Measurements from ENCODE around the gene PPARG. TPM values are rescaled to one million over a fixed set of nuclear protein-coding genes. Genes with fewer than 3 reads are reported as not detected.

Gene PPARG
- total and polyA plus RNA-seq, 2 of the 13 experiments (the other 11 are each of a cell fraction or from before 2014, with no cell fraction given) = 13.9 to 58.3 TPM

DNA sequence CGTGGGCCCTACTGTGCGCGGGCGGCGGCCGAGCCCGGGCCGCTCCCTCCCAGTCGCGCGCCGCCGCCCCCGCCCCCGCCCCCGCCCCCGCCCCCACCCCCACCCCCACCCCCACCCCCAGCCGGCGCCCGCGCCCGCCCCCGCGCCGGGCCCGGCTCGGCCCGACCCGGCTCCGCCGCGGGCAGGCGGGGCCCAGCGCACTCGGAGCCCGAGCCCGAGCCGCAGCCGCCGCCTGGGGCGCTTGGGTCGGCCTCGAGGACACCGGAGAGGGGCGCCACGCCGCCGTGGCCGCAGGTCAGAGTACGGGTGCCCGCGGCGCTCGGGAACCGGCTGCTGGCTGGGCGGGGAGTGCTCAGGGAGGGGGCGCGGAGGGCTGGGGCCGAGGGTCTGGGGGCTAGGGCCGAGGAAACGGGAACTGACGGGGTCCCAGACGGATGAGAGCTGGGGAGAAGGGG is 1.1 kb upstream of the PPARG start (continued):
- TF ChIP-seq PRMT3 (CRISPR knock-in tag; IDR thresholded peaks at IDR 0.05; ENCODE audit: borderline replicate concordance, low read depth) (0 out of 2 replicates have a peak, but pooled peaks have one; percentile 39), KLF12 (CRISPR knock-in tag; IDR thresholded peaks at IDR 0.05; ENCODE audit: borderline replicate concordance) (0 out of 2 replicates have a peak, but pooled peaks have one; percentile 34), ATF7 (IDR thresholded peaks at IDR 0.05) (no peak), ATF7 (CRISPR knock-in tag; IDR thresholded peaks at IDR 0.05) (no peak), POLR2A (IDR thresholded peaks at IDR 0.05; ENCODE audit: insufficient read depth in 1 of 2, low read depth in 2 of 2, low read length in 2 of 2) (peak in 1 of 2 experiments; percentile 30; a peak in 2 of 4 replicates), HES4 (CRISPR knock-in tag; IDR thresholded peaks at IDR 0.05; ENCODE audit: borderline replicate concordance) (no peak), SMARCE1 (IDR thresholded peaks at IDR 0.05; ENCODE audit: borderline replicate concordance) (no peak), KLF16 (CRISPR knock-in tag; IDR thresholded peaks at IDR 0.05) (no peak), ZBTB1 (CRISPR knock-in tag; IDR thresholded peaks at IDR 0.05; ENCODE audit: borderline replicate concordance) (no peak), CBFB (CRISPR knock-in tag; IDR thresholded peaks at IDR 0.05) (no peak)
- TF ChIP-seq, protein P1, sequence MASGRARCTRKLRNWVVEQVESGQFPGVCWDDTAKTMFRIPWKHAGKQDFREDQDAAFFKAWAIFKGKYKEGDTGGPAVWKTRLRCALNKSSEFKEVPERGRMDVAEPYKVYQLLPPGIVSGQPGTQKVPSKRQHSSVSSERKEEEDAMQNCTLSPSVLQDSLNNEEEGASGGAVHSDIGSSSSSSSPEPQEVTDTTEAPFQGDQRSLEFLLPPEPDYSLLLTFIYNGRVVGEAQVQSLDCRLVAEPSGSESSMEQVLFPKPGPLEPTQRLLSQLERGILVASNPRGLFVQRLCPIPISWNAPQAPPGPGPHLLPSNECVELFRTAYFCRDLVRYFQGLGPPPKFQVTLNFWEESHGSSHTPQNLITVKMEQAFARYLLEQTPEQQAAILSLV (CRISPR knock-in tag; IDR thresholded peaks at IDR 0.05; ENCODE audit: borderline replicate concordance) = peak; percentile 2; the same call in 1 of the 2 replicates
- TF ChIP-seq, protein P2, sequence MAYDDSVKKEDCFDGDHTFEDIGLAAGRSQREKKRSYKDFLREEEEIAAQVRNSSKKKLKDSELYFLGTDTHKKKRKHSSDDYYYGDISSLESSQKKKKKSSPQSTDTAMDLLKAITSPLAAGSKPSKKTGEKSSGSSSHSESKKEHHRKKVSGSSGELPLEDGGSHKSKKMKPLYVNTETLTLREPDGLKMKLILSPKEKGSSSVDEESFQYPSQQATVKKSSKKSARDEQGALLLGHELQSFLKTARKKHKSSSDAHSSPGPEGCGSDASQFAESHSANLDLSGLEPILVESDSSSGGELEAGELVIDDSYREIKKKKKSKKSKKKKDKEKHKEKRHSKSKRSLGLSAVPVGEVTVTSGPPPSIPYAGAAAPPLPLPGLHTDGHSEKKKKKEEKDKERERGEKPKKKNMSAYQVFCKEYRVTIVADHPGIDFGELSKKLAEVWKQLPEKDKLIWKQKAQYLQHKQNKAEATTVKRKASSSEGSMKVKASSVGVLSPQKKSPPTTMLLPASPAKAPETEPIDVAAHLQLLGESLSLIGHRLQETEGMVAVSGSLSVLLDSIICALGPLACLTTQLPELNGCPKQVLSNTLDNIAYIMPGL (CRISPR knock-in tag; IDR thresholded peaks at IDR 0.05; ENCODE audit: borderline replicate concordance in 1 of 2, low read depth in 1 of 2) = peak in 1 of 2 experiments; percentile 3; a peak in 1 of 4 replicates
- TF ChIP-seq, protein P3, sequence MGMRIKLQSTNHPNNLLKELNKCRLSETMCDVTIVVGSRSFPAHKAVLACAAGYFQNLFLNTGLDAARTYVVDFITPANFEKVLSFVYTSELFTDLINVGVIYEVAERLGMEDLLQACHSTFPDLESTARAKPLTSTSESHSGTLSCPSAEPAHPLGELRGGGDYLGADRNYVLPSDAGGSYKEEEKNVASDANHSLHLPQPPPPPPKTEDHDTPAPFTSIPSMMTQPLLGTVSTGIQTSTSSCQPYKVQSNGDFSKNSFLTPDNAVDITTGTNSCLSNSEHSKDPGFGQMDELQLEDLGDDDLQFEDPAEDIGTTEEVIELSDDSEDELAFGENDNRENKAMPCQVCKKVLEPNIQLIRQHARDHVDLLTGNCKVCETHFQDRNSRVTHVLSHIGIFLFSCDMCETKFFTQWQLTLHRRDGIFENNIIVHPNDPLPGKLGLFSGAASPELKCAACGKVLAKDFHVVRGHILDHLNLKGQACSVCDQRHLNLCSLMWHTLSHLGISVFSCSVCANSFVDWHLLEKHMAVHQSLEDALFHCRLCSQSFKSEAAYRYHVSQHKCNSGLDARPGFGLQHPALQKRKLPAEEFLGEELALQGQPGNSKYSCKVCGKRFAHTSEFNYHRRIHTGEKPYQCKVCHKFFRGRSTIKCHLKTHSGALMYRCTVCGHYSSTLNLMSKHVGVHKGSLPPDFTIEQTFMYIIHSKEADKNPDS (CRISPR knock-in tag; IDR thresholded peaks at IDR 0.05) = 0 out of 2 replicates have a peak, but pooled peaks have one; percentile 32

Measured in HepG2 (cell line).